Astrocyte (in vitro differentiated cells and primary cell): ENCODE results near the gene BAG3. TPM values are rescaled to one million over a fixed set of nuclear protein-coding genes. Genes with fewer than 3 reads are reported as not detected.

Experiments
- DNase-seq: peaks from one replicate; pipeline ENCODE4 v3.0.0-alpha.2; 2010; ENCODE audit warnings: low read depth
- FAIRE-seq: peaks from 2 replicates; lab custom pipeline; 2011; peaks lifted over from hg19 to GRCh38; lab: Jason Lieb, UNC
- H2AFZ ChIP-seq: 2 replicates; pipeline ENCODE4 v1.6.0; 2012; ENCODE audit warnings: low read depth, low read length, inconsistent platforms
- H3K27ac ChIP-seq: 2 replicates; pipeline ENCODE4 v1.5.1; 2011; ENCODE audit warnings: low read depth, low read length, inconsistent platforms
- H3K27me3 ChIP-seq: 2 replicates; pipeline ENCODE4 v1.6.0; 2011; ENCODE audit warnings: low read length, inconsistent platforms; ENCODE audit not compliant: insufficient read depth
- H3K36me3 ChIP-seq: 2 replicates; pipeline ENCODE4 v1.5.1; 2011; ENCODE audit warnings: low read length, inconsistent platforms; ENCODE audit not compliant: insufficient read depth
- H3K4me1 ChIP-seq: 2 replicates; pipeline ENCODE4 v1.5.1; 2011; ENCODE audit warnings: low read length, inconsistent platforms; ENCODE audit not compliant: insufficient read depth
- H3K4me2 ChIP-seq: 2 replicates; pipeline ENCODE4 v1.6.0; 2012; ENCODE audit warnings: low read length, inconsistent platforms
- H3K4me3 ChIP-seq: 2 replicates; pipeline ENCODE4 v1.5.1; 2011; ENCODE audit warnings: low read depth, mild to moderate bottlenecking, low read length, inconsistent platforms; ENCODE audit not compliant: insufficient read depth
- H3K79me2 ChIP-seq: 2 replicates; pipeline ENCODE4 v1.6.0; 2012; ENCODE audit warnings: mild to moderate bottlenecking, low read length, inconsistent platforms; ENCODE audit not compliant: insufficient read depth
- H3K9ac ChIP-seq: 2 replicates; pipeline ENCODE4 v1.6.0; 2012; ENCODE audit warnings: mild to moderate bottlenecking, low read length, inconsistent platforms
- H3K9me3 ChIP-seq: 2 replicates; pipeline ENCODE4 v1.5.1; 2012; ENCODE audit warnings: low read depth, mild to moderate bottlenecking, low read length, inconsistent platforms; ENCODE audit not compliant: insufficient read depth
- H4K20me1 ChIP-seq: 2 replicates; pipeline ENCODE4 v1.6.0; 2012; ENCODE audit warnings: low read length, inconsistent platforms; ENCODE audit not compliant: insufficient read depth
- H3K27ac Mint-ChIP-seq: one replicate; pipeline ENCODE4 v1.8.0; 2021; ENCODE audit warnings: mild to moderate bottlenecking, mixed read lengths; ENCODE audit not compliant: unreplicated experiment
- H3K27me3 Mint-ChIP-seq: one replicate; pipeline ENCODE4 v1.8.0; 2021; ENCODE audit warnings: low read depth, mixed read lengths; ENCODE audit not compliant: unreplicated experiment
- H3K36me3 Mint-ChIP-seq: one replicate; pipeline ENCODE4 v1.8.0; 2021; ENCODE audit warnings: low read depth, mixed read lengths; ENCODE audit not compliant: unreplicated experiment
- H3K4me1 Mint-ChIP-seq: one replicate; pipeline ENCODE4 v1.8.0; 2021; ENCODE audit warnings: low read depth, mixed read lengths; ENCODE audit not compliant: unreplicated experiment
- H3K4me3 Mint-ChIP-seq: one replicate; pipeline ENCODE4 v1.8.0; 2021; ENCODE audit warnings: mild to moderate bottlenecking, moderate library complexity, mixed read lengths; ENCODE audit not compliant: unreplicated experiment
- H3K9me3 Mint-ChIP-seq: one replicate; pipeline ENCODE4 v1.8.0; 2021; ENCODE audit warnings: mild to moderate bottlenecking, mixed read lengths; ENCODE audit not compliant: unreplicated experiment
- EZH2 ChIP-seq: IDR thresholded peaks from 2 replicates; pipeline ENCODE4 v1.6.1; 2012; ENCODE audit warnings: mild to moderate bottlenecking, low read length, inconsistent platforms; ENCODE audit not compliant: insufficient read depth
- total RNA-seq: library from RNA; stranded (reverse); gene quantifications from 2 replicates; pipeline ENCODE4 v1.2.1, GENCODE V29; 2021
- TF ChIP-seq, protein P1 (sequence below): IDR thresholded peaks from 2 replicates; pipeline ENCODE4 v1.5.1; 2011; ENCODE audit warnings: low read depth, mild to moderate bottlenecking, inconsistent platforms, low read length, moderate library complexity; ENCODE audit not compliant: insufficient read depth

Gene BAG3
- total RNA-seq, 1 donor from 2014 or later, result 71.6 TPM

- FAIRE-seq, result no peak
- Mint-ChIP-seq H3K27me3 (no peaks in the 10 kb centered on the region), H3K4me1 (peaks cover 60% of the 10 kb centered on the region), H3K9me3 (no peaks in the 10 kb centered on the region), H3K4me3 (no peak overlapping the region), H3K36me3 (peaks cover 16% of the 10 kb centered on the region), H3K27ac (peak overlapping the region; percentile 41)
- H3K79me2 ChIP-seq, result peaks cover 90% of the 10 kb centered on the region
- no peaks in the 10 kb centered on the region for H3K9me3 ChIP-seq
- peaks cover 9% of the 10 kb centered on the region for H3K36me3 ChIP-seq
- H2AFZ ChIP-seq, result no peak overlapping the region
- H3K4me3 ChIP-seq, result no peak overlapping the region
- no peaks in the 10 kb centered on the region for H3K27me3 ChIP-seq
- H3K27ac ChIP-seq, result peak overlapping the region; percentile 86
- peak overlapping the region; percentile 72 for H3K9ac ChIP-seq
- TF ChIP-seq EZH2, result no peak
- TF ChIP-seq, protein P1, sequence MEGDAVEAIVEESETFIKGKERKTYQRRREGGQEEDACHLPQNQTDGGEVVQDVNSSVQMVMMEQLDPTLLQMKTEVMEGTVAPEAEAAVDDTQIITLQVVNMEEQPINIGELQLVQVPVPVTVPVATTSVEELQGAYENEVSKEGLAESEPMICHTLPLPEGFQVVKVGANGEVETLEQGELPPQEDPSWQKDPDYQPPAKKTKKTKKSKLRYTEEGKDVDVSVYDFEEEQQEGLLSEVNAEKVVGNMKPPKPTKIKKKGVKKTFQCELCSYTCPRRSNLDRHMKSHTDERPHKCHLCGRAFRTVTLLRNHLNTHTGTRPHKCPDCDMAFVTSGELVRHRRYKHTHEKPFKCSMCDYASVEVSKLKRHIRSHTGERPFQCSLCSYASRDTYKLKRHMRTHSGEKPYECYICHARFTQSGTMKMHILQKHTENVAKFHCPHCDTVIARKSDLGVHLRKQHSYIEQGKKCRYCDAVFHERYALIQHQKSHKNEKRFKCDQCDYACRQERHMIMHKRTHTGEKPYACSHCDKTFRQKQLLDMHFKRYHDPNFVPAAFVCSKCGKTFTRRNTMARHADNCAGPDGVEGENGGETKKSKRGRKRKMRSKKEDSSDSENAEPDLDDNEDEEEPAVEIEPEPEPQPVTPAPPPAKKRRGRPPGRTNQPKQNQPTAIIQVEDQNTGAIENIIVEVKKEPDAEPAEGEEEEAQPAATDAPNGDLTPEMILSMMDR, result no peak
- H3K4me2 ChIP-seq, result no peak overlapping the region
- H3K4me1 ChIP-seq, result peaks cover 57% of the 10 kb centered on the region
- DNase-seq, result no peak
- peaks cover 90% of the 10 kb centered on the region for H4K20me1 ChIP-seq
Observed at GRCh38 chr10:119666709-119667004, 15.5 kb downstream of the BAG3 start.

DNA sequence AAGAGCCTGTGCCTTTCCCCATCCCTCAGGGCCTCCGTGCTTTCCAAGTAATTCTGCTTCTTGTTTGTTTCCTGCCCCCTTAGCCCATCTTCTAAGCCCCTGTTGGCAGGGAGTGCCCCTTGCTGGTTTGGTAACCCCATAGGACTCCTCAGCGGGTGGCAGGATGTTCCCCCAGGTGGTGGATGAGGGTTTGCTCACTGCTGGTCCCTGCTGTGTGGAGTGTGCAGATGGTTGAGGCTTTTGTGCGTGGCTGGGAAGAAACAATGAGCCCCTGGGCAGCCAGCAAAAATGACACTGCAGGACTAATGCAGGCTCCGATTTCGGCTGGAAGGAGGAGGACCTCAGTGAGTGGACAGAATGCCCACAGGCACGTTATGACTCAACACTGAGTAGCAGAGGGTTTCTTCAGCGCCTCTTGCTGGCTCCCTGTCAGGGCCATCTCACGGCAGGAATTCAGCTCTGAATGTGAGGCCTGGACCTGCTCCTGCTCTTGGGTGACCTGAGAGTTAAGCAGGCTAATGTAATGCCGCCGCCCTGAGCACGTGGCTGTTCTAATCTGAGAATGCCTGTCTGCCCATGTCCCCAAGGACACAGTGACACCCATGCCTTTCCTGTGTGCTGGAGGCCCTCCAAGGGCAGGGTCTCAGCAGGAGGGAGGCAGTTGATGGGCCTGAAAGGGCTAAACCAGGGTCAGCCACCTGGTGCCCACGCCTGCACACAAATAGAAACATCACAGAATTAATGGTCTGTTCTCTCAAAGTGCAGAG, 16.6 kb downstream of the BAG3 start:
- Mint-ChIP-seq H3K27ac (peak overlapping the region; percentile 55), H3K9me3 (no peaks in the 10 kb centered on the region), H3K27me3 (no peaks in the 10 kb centered on the region), H3K36me3 (peaks cover 19% of the 10 kb centered on the region), H3K4me1 (peaks cover 62% of the 10 kb centered on the region), H3K4me3 (peak overlapping the region; percentile 27)
- H3K9ac ChIP-seq, result peak overlapping the region; percentile 72
- H3K27ac ChIP-seq, result peak overlapping the region; percentile 86
- peak overlapping the region; percentile 13 for H3K4me3 ChIP-seq
- H3K9me3 ChIP-seq, result no peaks in the 10 kb centered on the region
- peaks cover 17% of the 10 kb centered on the region for H3K36me3 ChIP-seq
- DNase-seq (peak; percentile 98), FAIRE-seq (peak; percentile 99)
- peaks cover 89% of the 10 kb centered on the region for H3K79me2 ChIP-seq
- H4K20me1 ChIP-seq, result peaks cover 91% of the 10 kb centered on the region
- H3K4me1 ChIP-seq, result peaks cover 57% of the 10 kb centered on the region
- no peaks in the 10 kb centered on the region for H3K27me3 ChIP-seq
- no peak for TF ChIP-seq EZH2
- TF ChIP-seq, protein P1, result no peak
- H3K4me2 ChIP-seq, result peak overlapping the region; percentile 77
- no peak overlapping the region for H2AFZ ChIP-seq

DNA sequence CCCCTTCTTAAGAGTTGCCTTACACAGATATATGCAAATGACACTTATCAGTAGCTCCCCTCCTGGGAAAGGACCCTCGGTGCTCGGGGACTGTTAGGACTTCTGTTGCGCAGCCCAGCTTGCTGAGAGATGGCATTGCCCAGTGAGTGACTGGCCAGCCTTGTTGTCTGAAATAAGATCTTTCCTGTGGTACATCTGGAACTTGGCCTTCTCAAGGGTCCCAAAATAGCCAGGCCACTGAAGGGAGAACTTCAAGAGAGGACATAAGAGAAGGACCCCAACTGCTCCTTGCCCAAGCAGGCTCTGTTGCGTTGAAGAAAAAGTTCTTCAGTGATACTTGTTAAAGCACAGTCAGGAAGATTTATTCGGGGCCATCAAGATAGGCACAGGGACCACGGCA, 17.3 kb downstream of the BAG3 start:
- peak overlapping the region; percentile 17 for H3K4me3 Mint-ChIP-seq
- FAIRE-seq, result no peak

More for the DNA sequence above, 17.3 kb downstream of the BAG3 start:
- Histone ChIP-seq H3K4me2 (peak overlapping the region; percentile 77), H3K4me3 (no peak overlapping the region), H4K20me1 (peaks cover 91% of the 10 kb centered on the region), H3K36me3 (peaks cover 24% of the 10 kb centered on the region), H3K27me3 (no peaks in the 10 kb centered on the region), H2AFZ (no peak overlapping the region), H3K79me2 (peaks cover 89% of the 10 kb centered on the region), H3K9ac (peak overlapping the region; percentile 63), H3K4me1 (peaks cover 57% of the 10 kb centered on the region), H3K27ac (peak overlapping the region; percentile 86), H3K9me3 (no peaks in the 10 kb centered on the region)
- H3K4me1 Mint-ChIP-seq, result peaks cover 63% of the 10 kb centered on the region
- H3K27ac Mint-ChIP-seq, result peak overlapping the region; percentile 41
- peaks cover 22% of the 10 kb centered on the region for H3K36me3 Mint-ChIP-seq
- no peaks in the 10 kb centered on the region for H3K9me3 Mint-ChIP-seq
- TF ChIP-seq, protein P1, result no peak
- TF ChIP-seq EZH2, result no peak
- no peaks in the 10 kb centered on the region for H3K27me3 Mint-ChIP-seq
- no peak for DNase-seq
